ENCODE measurements around the gene PAX8. TPM values are rescaled to one million over a fixed set of nuclear protein-coding genes. Genes with fewer than 3 reads are reported as not detected.

Gene PAX8
- total and polyA plus RNA-seq, 11 donors: 0.44 to 2.3 (median 0.53) TPM; not detected in 4

- intact Hi-C loops (cut with DNase I): no loop called here
- no peak overlapping the region for H3K27ac ChIP-seq
- H3K4me3 ChIP-seq: no peak overlapping the region
- no peaks in the 10 kb centered on the region for H3K9me3 ChIP-seq
- TF ChIP-seq CTCF (IDR thresholded peaks at IDR 0.05) (no peak), POLR2A (IDR thresholded peaks at IDR 0.05) (no peak)
- DNase-seq: no peak
- H3K27me3 ChIP-seq: no peaks in the 10 kb centered on the region
- H3K36me3 ChIP-seq: no peaks in the 10 kb centered on the region
- peaks cover 0 to 35% (median 0%) of the 10 kb centered on the region in 12 donors for H3K4me1 ChIP-seq
- no peak for ATAC-seq
- WGBS, 4 donors: 83 to 95% (median 88%) methylated on average over 3 of the region's 3 CpGs
Observed at GRCh38 chr2:113169586-113169985, 109.1 kb downstream of the PAX8 start.

GRCh38 chr2:113169002-113169530 lies 109.7 kb downstream of the PAX8 start:
- peak overlapping the region in 1 of 12 donors; percentile 63 for H3K27ac ChIP-seq
- 91 to 92% (median 91%) methylated on average over 8 of the region's 8 CpGs for WGBS, 4 donors
- peaks cover 0 to 35% (median 0%) of the 10 kb centered on the region in 12 donors for H3K4me1 ChIP-seq
- H3K4me3 ChIP-seq: no peak overlapping the region
- DNase-seq: no peak
- no peak for TF ChIP-seq POLR2A (IDR thresholded peaks at IDR 0.05)
- TF ChIP-seq CTCF (IDR thresholded peaks at IDR 0.05): no peak
- H3K9me3 ChIP-seq: no peaks in the 10 kb centered on the region
- no peaks in the 10 kb centered on the region for H3K27me3 ChIP-seq
- ATAC-seq: no peak
- intact Hi-C loops (cut with DNase I): no loop called here
- no peaks in the 10 kb centered on the region for H3K36me3 ChIP-seq

GRCh38 chr2:113167962-113168340 lies 110.8 kb downstream of the PAX8 start:
- TF ChIP-seq CTCF (IDR thresholded peaks at IDR 0.05) (no peak), POLR2A (IDR thresholded peaks at IDR 0.05) (no peak)
- no peaks in the 10 kb centered on the region for H3K27me3 ChIP-seq
- H3K4me1 ChIP-seq: peaks cover 0 to 28% (median 0%) of the 10 kb centered on the region in 12 donors
- ATAC-seq (no peak), DNase-seq (no peak)
- 81 to 95% (median 84%) methylated on average over 6 of the region's 6 CpGs for WGBS, 4 donors
- H3K36me3 ChIP-seq: no peaks in the 10 kb centered on the region
- no peaks in the 10 kb centered on the region for H3K9me3 ChIP-seq
- intact Hi-C loops (cut with DNase I): no loop called here
- H3K4me3 ChIP-seq: no peak overlapping the region
- peak overlapping the region in 1 of 12 donors; percentile 10 for H3K27ac ChIP-seq

- no peak for DNase-seq
Observed at GRCh38 chr2:113167115-113167932, 111.4 kb downstream of the PAX8 start.

More at GRCh38 chr2:113167115-113167932, 111.4 kb downstream of the PAX8 start:
- Histone ChIP-seq H3K9me3 (no peaks in the 10 kb centered on the region), H3K36me3 (no peaks in the 10 kb centered on the region), H3K4me3 (no peak overlapping the region), H3K27ac (no peak overlapping the region), H3K27me3 (no peaks in the 10 kb centered on the region), H3K4me1 (peaks cover 0 to 22% (median 0%) of the 10 kb centered on the region in 12 donors)
- peak; percentile 40 to 79 (median 72) for ATAC-seq
- intact Hi-C loops (cut with DNase I): no loop called here
- WGBS, 4 donors: 50 to 63% (median 60%) methylated on average over 12 of the region's 12 CpGs
- TF ChIP-seq POLR2A (IDR thresholded peaks at IDR 0.05) (no peak), CTCF (IDR thresholded peaks at IDR 0.05) (no peak)

Data from heart left ventricle (tissue), 16 donors.